Peyer's patch (tissue), 4 donors: Measurements from ENCODE around the gene KDM1B.

Experiments
- CTCF ChIP-seq, 6 experiments: fragments of 450-650 bp in 4 of 6; fragments of 200-600 bp in 2 of 6; sonication (generic) in 1 of 6; IDR thresholded peaks; one replicate each; pipeline ENCODE4 v1.5.1; 2017 to 2019; ENCODE audit warnings: antibody characterized with exemption in 6 of 6, mild to moderate bottlenecking in 3 of 6, moderate library complexity in 1 of 6
- POLR2A ChIP-seq, 2 donors: fragments of 450-650 bp; IDR thresholded peaks; one replicate each; pipeline ENCODE4 v1.5.1; 2017; ENCODE audit warnings: antibody characterized with exemption in 2 of 2, mild to moderate bottlenecking in 2 of 2, moderate library complexity in 2 of 2

- no peak for TF ChIP-seq CTCF (IDR thresholded peaks at IDR 0.05)
- TF ChIP-seq POLR2A (IDR thresholded peaks at IDR 0.05), result no peak
Observed at GRCh38 chr6:18179770-18180356, 24.6 kb downstream of the KDM1B start.
